Stimulated activated CD8-positive, alpha-beta memory T cell treated with anti-CD3 and anti-CD28 coated beads, Interleukin-7, amount 100 ng/mL, for 24 hours (primary cell): ENCODE data around the gene OSGIN1.
A peak's percentile ranks its signal among the peaks of the same experiment; 100 is the strongest.

Source experiments
- DNase-seq: peaks from one replicate; pipeline ENCODE4 v3.0.0-alpha.2; 2020; ENCODE audit warnings: low read depth

Gene OSGIN1, protein sequence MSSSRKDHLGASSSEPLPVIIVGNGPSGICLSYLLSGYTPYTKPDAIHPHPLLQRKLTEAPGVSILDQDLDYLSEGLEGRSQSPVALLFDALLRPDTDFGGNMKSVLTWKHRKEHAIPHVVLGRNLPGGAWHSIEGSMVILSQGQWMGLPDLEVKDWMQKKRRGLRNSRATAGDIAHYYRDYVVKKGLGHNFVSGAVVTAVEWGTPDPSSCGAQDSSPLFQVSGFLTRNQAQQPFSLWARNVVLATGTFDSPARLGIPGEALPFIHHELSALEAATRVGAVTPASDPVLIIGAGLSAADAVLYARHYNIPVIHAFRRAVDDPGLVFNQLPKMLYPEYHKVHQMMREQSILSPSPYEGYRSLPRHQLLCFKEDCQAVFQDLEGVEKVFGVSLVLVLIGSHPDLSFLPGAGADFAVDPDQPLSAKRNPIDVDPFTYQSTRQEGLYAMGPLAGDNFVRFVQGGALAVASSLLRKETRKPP

DNA sequence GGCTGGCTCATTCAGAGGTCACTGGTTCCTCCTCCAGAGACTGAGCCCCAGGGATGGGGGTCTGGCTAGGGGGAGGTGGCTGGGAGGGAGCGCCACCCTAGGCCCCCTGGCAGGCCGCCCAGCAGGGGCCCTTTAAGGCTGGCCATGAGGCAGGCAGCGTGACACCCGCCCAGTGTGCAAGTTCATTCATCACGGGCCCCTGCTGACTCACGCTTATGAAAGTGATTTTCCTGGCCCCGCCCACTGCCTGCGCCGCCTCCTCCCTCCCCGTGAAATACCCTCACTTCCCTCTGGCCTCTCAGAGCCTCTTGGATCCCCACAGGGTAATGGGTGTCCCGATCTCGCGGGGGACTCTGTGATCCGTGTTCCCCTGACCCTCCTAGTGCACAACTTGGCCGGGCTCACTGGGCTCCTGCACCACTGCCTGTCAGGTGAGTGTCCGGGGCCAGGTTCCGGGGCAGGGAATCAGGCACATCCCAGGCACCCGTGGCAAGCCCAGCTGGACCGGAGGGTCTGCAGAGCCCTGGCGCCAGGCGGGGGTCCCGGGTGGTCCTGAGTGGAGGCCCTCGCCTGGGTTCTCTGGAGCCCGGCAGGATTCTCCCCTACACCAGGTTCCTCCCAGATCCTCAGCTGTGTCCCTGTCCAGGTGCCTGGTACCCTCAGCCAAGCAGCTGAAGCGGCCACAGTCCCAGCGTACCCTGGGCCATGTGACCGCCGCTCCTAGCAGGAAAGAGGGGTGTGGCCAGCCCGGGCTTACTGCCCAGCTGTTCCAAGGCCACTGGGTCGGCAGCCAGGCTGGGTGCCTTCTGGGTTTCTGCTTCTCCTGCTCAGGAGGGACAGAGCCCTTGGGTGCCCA lies at the start of gene OSGIN1:
OSGIN1 (plus strand) TSS at position 301 of the 856 bp plus-strand sequence. CDS start 4,432 bp downstream, outside the sequence.
- DNase-seq = peak; percentile 66

DNA sequence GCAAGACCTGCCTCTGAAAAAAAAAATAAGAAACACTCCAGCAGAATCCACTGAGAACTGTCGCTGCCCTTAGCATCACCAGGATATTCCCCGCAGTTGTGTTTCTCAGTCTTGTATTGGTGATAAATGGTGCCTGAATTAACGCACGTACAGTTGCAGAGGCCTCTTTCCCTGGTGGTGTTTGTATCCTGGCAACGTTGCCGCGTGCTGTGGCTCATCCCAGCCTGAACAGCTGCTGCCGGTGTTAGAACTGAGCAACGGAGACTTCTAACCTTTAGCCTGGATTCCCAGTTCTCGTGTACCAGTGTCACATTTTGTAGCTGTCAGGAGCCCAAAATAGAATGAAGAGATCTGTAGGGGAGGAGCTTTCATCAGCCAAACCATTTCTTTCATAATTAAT lies 49.3 kb upstream of the OSGIN1 start:
- DNase-seq = no peak

DNA sequence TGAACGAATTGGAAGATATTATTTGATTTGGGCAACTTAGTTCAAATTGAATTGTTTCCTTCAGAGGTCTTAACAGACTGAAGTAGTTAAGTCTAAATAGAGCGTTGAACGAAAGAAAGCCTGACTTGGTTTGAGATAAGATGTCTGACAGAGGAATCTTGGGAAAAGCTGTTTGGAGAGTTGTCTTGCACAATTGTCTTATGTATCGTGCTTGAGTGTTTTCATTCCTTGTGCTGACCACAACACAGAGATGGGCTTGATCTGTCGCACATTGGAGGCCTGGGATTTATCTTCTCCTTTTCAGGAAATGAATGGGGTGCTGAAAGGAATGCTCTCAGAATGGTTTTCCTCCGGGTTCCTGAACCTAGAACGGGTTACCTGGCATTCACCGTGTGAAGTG lies 46.4 kb upstream of the OSGIN1 start:
- DNase-seq = no peak

DNA sequence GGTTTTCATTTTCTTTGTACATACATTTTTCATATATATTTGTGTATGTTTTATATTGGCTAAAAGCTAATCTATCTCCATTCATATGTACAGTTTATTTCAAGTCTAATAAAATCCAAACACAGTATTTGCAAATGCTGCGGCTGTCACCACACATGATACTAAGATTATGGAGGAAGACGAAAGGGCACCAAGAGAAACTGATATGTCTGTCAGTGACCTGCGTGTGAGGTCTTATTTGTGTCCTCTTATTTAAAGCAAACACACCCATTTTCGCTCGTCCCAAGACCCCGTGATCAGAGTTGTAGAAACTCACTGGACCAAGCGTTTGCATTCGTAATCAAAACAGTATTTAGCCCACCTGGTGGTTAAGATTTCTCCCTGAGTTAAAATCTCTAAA lies 45.9 kb upstream of the OSGIN1 start:
- DNase-seq = no peak

DNA sequence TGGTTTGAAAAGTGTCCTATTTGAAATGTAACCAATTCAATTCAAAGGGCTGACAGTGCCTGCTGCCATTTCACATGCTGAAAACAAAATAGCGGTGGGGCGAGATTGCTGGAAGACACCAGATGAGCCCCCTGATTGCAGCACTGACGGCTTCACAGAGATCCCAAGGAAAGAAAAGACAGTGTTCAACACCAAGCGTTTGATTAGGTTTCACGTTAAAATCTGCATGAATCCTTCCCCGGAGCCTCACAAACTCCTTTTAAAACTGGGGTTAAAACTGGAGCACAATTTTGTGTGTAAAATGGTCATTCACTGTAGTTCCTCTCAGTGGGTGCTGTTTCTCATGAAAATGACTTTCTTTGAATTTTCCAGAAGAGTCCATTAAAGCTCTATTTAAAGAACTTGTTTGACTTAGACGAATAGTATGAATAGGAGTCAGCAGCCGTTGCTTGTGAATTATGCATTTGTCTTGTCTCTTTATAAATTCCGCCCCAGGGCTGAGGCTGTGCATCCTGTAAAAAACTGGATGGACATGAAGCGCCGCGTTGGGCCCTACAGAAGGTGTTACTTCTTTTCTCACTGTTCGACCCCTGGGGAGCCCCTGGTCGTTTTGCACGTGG lies 45.3 kb upstream of the OSGIN1 start:
- DNase-seq = no peak

DNA sequence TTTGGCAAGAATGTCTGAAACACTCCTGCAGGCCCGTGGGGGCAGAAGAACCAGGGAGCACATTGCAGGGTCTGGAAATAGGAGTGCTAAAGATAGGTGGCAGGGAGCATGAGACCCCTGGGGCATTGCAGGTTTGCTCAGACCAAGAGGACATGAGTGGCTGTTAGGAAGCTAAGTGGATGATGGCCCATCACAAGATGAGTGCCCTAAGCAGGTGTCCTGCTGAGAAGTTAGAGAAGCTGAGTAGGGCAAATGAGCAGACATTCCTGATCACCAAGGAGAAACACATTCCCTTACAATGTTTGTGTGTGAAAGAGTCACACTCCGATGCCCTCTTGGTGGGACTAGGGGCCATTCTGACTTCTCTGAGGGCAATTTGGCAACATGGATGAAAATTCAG lies 44.2 kb upstream of the OSGIN1 start:
- no peak for DNase-seq

DNA sequence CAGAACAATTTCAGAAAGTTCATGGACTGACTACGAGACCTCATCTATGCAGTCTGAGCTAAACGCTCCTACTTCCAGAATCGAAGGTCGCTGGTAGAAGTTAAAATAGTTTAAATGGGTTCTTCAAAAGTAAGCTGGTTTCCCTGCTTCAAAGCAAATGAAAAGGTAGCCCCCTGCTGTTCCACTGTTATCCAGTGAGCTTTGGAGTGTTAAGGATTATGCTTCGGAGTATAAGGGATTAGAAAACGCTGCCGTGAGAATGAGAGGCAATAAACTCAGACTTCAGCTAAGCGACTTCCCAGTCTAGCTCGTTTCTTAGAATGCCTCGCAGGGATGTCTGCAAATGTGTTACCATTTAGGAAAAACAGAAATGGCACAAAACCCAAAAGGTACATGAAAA lies 41.8 kb upstream of the OSGIN1 start:
- no peak for DNase-seq

DNA sequence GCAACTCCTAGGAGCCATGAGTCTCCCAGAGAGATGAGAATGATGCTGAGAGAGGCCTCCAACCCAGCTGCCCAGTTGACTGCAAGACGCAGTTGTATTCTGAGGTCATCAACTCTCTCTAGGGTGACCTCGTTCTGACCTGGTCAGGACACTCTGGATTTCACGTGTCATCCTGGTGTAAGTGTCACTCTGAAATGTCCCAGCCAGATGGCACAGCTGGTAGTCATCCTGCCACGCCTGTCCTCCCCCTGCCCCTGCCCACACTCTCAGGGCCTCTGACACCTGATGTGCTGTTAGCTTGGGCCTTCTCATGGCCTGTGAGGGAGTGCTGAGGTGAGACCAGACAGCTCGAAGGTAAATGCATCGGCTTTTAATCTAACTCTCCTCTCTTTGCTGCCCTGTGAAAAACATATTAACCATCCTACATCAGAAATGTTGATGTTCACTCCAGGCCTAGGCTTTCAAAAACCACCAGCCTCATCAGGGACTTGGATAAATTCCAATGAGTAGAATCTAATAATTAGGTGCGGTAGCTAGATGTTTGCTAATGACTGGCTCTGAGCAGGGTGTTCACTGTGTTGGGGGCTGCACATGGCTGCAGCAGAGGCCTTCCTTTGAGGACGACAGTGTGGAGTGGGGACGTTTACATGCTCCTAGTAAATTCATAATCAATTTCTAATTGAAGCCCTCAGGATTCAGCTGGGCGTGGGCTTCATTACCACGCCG lies 40.4 kb upstream of the OSGIN1 start:
- DNase-seq = no peak

DNA sequence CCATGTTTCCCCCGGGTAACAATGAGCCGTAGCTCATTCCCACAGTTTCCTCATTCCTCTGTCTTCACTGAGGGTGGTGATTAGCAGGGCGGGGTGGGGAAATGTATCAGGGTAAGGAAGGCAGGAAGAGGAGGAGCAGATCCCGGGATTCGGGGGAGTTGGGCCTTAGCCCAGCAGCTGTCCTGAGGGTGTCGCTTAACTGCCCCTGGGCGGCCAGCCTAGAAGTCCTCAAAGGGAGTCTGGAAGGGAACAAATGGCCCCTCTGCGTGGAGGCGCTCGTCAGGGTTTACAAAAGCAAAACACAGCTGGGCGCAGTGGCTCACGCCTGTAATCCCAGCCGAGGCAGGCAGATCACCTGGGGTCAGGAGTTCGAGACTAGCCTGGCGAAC lies 39.8 kb upstream of the OSGIN1 start:
- no peak for DNase-seq

DNA sequence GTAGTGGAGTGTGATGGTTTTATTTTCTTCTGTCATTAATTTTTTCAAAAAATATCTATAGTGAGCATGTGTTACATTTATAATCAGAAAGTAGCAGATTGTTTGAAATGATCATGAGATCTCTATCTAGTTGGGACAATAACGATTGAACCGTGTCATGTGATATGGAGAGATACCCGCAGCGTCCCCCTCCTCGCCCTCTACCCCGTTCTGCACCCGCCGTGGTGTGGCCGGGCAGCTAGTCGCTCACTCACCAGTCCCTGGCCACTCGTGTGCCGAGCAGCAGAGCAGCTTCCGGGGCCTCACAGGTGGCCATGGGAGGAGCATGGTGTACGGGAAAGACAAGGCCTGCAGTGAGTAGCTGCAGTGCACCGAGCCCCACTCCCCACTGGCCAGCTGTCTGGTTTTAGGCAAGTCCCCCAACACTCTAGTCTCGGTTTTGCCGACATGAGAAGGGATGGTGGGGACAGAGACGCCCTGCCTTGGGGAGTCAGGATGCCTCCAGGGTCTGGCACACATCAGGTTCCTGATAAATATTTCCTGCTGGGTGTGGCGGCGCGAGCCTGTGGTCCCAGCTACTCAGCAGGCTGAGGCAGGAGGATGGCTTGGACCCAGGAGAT lies 38.8 kb upstream of the OSGIN1 start:
- no peak for DNase-seq

DNA sequence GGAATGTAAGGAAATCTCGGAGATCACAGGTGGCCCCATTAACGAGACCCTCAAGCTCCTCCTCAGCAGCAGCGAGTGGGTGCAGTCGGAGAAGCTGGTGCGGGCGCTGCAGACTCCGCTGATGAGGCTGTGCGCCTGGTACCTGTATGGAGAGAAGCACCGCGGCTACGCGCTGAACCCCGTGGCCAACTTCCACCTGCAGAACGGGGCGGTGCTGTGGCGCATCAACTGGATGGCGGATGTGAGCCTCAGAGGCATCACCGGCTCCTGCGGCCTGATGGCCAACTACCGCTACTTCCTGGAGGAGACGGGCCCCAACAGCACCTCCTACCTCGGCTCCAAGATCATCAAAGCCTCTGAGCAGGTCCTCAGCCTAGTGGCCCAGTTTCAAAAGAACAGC lies 38.0 kb upstream of the OSGIN1 start:
- DNase-seq = no peak

DNA sequence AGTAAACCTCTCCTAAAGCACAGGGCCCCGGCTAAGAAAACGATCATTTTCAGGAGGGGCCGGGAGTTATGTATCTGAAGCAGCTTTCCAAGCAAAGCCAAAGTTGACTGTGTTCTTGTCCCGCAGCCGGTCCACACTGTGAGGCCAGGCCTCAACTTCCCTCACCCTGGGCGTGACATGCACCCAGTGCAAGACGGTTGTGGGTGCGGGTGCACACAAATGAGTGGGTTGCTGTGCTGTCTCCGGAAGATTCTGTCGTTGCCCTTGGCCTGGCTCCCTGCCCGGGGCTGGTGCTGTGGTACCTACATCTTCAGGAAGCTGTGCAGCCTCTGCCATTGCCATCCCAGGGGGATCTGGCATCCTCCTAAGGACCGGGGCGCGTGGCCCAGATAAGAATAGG lies 37.5 kb upstream of the OSGIN1 start:
- no peak for DNase-seq

DNA sequence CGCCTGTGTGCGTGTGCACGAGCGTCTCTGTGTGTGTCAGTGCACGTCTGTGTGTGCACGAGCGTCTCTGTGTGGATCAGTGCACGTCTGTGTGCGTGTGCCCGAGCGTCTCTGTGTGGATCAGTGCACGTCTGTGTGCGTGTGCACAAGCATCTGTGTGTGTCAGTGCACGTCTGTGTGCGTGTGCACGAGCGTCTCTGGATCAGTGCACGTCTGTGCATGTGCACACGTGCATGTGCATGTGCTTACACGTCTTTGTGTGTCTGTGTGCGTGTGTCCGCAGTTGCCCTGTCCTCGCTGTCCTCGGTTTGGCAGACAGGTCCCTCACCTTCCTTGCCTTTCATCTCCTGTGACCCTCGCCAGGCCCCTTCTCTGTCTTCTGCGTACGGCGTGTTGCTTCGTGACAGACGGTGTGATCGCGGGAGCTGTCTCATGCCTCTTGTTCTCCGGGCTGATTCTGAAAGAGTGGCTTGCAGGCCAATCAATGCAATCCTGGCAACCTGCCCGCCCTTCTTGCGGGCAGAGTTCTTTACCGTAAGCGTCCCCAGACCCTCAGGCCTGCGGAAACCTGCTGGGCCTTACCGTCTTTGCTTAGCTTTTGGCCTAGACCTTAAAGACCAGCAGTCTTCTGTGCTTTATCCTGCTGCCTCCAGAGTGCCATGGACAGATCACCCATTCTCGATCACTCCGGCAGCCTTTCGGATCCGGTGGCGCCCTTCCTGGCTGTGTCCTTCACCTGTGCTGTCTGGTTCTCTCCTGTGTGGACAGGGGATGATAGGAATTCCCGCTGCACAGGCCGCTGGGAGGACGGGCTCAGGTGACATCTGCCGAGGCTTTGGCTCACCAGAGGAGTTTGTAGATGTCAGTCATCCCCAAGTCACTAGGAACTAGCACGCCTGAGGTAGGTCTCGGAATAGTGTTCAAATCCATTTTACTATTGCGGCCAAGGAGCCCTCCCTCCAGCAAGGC lies 35.6 kb upstream of the OSGIN1 start:
- DNase-seq = no peak

DNA sequence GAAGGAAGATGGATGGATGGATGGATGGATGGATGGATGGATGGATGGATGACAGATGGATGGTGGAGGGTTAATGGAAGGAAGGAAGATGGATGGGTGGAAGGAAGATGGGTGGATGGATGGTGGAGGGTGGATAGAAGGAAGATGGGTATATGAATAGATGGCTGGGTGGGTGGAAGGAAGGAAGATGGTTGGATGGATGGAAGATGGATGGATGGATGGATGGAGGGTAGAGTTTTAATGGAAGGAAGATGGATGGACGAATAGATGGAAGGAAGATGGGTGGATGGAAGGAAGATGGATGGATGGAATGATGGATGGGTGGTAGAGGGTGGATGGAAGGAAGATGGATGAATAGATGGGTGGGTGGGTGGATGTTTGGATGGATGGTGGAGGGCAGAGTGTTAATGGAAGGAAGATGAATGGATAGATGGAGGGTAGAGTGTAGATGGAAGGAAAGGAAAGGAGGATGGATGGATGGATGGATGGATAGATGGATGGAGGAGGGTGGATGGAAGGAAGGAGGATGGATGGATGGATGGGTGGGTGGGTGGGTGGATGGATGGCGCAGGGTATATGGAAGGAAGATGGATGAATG lies 32.0 kb upstream of the OSGIN1 start:
- no peak for DNase-seq

DNA sequence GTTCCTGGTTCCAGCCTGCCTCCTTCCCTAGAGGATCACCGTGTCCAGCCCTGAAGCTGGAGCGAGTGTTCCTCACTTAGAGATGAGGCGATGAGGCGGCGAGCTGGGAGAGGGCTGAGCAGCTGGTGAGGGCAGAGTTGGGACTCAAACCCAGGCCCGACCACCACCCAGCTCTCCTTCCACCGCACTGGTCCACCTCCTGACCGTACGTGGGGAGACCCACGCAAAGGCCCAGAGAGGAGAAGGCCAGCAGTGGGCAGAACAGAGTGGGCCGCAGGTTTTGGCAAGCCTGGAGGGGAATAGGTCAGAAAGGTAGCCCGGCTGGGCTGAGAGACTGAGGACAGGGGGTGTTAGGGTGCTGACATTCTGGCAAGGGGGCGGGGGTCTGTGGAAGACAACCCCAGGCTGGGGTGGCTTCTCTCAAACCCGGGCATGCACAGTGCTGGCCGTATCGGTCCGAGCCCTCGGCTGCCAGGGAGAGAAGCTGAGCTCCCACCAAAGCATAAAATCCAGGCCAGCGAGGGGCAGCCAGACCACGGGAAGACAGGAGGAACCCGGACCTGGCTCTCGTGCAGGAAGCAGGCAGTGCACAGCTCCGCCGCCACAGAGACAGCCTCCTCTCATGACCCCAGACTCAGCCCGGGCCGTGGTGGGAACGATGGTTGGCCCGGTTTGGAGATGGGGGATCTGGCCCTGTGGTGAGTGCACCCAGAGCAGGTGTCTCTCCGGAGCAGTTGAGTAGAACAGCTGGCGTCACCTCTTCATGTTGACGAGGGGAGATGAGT lies 29.3 kb upstream of the OSGIN1 start:
- no peak for DNase-seq

DNA sequence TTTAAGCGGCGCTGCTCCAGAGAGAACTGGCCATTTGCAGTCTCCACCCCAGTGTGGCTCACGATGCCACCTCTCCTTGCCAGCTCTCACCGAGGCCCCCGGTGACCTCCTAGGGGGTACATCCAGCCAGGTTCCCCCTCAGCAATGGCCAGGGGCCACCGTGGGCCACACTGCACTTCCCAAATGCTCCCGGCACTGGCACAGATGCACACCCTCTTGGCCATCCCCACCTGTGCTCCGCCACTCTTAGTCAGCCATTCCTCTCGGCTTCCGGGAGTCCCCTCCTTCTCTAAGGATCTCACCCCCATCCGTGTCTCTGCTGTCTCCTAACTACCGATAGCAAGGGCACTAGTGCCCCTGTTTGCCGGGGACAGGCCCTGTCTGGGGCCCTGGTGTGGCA lies 28.4 kb upstream of the OSGIN1 start:
- no peak for DNase-seq

DNA sequence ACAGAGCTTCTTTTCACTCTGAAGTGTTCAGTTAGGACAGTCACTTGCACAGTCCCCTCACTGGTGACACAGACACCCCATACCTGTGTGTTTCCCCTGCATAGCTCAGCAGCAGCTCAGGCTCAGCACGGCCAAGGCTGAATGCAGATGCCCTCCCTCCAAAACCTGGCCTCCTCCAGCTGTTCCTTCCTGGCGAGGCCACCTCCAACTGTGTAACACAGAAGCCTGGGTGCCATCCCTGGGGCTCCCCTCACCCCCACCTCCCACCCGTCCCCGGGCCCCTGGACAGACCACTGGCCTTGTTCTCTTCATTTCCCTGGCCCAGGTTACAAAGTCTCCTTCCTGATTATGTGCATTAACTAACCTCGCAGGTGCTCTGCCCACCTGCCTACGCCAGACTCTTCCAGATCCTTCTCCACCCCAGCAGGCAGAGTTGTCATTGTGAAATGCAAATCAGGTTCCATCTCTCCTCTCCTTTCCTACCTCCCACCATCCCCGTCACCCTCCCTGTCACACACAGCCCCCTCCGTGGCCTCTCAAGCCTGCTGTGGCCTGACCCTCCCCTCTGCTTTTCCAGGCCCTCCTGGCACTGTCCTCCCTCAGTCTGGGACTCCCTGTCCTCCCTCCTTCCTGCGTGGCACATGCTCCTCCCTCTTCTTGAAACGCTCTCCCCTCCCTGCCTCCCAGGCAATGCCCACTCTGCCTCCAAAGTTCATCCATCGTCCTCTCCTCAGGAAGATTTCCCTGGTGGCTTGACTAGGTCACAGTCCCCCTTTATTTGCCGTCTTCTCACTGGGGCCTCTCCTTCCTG lies 27.7 kb upstream of the OSGIN1 start:
- no peak for DNase-seq
